DND-41 (cell line): Measurements from ENCODE around the gene RUVBL2.

Experiments used
- CTCF ChIP-seq: IDR thresholded peaks from 2 replicates; pipeline ENCODE4 v1.5.1; 2012; ENCODE audit warnings: borderline replicate concordance, low read length, moderate library complexity, mild to moderate bottlenecking; ENCODE audit not compliant: poor library complexity, severe bottlenecking; ENCODE audit errors: extremely low read depth
- EZH2 ChIP-seq: IDR thresholded peaks from 3 replicates; pipeline ENCODE4 v1.6.1; 2012; ENCODE audit warnings: borderline replicate concordance, low read depth, mild to moderate bottlenecking, moderate library complexity, low read length, inconsistent platforms; ENCODE audit not compliant: severe bottlenecking

GRCh38 chr19:48946463-48947257 is 47.0 kb upstream of the RUVBL2 start:
- TF ChIP-seq CTCF (no peak), EZH2 (no peak)
